Measurements from ENCODE around the gene PPDPF. TPM values are rescaled to one million over a fixed set of nuclear protein-coding genes. Genes with fewer than 3 reads are reported as not detected.

Gene PPDPF
- total and polyA plus RNA-seq, 2 donors (not counting 3 experiments of a cell fraction or from before 2014, with no cell fraction given): 52.2 to 219 TPM

GRCh38 chr20:63549679-63550282 is 29.2 kb downstream of the PPDPF start:
- Histone ChIP-seq H3K4me2 (ENCODE audit: insufficient read depth, low read length) (no peak overlapping the region), H3K9me3 (replicated peaks; ENCODE audit: control insufficient read depth, insufficient read depth, low read length) (no peaks in the 10 kb centered on the region), H3K27me3 (ENCODE audit: control insufficient read depth in 2 of 2, insufficient read depth in 2 of 2, low read length in 2 of 2) (no peaks in the 10 kb centered on the region), H3K79me2 (ENCODE audit: control insufficient read depth, insufficient read depth, low read length) (no peaks in the 10 kb centered on the region), H3K27ac (ENCODE audit: insufficient read depth, low read depth, low read length) (no peak overlapping the region), H3K36me3 (ENCODE audit: control insufficient read depth in 2 of 2, extremely low read depth in 1 of 2, insufficient read depth in 2 of 2, low read length in 2 of 2) (no peaks in the 10 kb centered on the region), H4K20me1 (replicated peaks; ENCODE audit: control insufficient read depth, extremely low read depth, insufficient read depth, low read length) (no peaks in the 10 kb centered on the region), H2AFZ (ENCODE audit: low read depth, low read length) (no peak overlapping the region), H3K9ac (replicated peaks; ENCODE audit: extremely low read depth, insufficient read depth, low read length) (no peak overlapping the region), H3K9me1 (replicated peaks; ENCODE audit: control insufficient read depth, extremely low read depth, insufficient read depth, low read length) (no peaks in the 10 kb centered on the region), H3K4me3 (replicated peaks in 1 of 3; ENCODE audit: insufficient read depth in 1 of 3, low read depth in 1 of 3, low read length in 3 of 3) (no peak overlapping the region), H3K4me1 (ENCODE audit: control insufficient read depth, extremely low read depth, insufficient read depth, low read length) (no peaks in the 10 kb centered on the region)
- TF ChIP-seq MAX (IDR thresholded peaks at IDR 0.05; ENCODE audit: insufficient read depth, insufficient read length) (no peak), CTCF (IDR thresholded peaks at IDR 0.05; ENCODE audit: extremely low read depth in 1 of 2, insufficient read depth in 1 of 2, low read depth in 1 of 2, low read length in 2 of 2) (no peak), JUN (IDR thresholded peaks at IDR 0.05; ENCODE audit: borderline replicate concordance, insufficient read depth, insufficient read length, low read depth) (no peak), GATA2 (IDR thresholded peaks at IDR 0.05; ENCODE audit: insufficient read depth, insufficient read length, low read depth, low read length) (no peak), MYC (IDR thresholded peaks at IDR 0.05; ENCODE audit: low read depth, low read length) (no peak), FOS (IDR thresholded peaks at IDR 0.05; ENCODE audit: borderline replicate concordance, insufficient read depth, low read length) (no peak), POLR2AphosphoS5 (IDR thresholded peaks at IDR 0.05; ENCODE audit: insufficient read depth, low read depth, low read length) (no peak), POLR2A (IDR thresholded peaks at IDR 0.05; ENCODE audit: low read depth, low read length) (no peak), EZH2 (IDR thresholded peaks at IDR 0.05; ENCODE audit: borderline replicate concordance, low read depth, low read length, severe bottlenecking) (no peak)
- dilution Hi-C loops (cut with MboI; ENCODE audit: extremely low pct_ligation_motif_present, low sequenced_read_pairs): no loop called here
- BruUV-seq (replicated peaks): no TSS peak
- no peak for DNase-seq (ENCODE audit: low read depth, low spot score)
- POLR2A ChIA-PET: no interaction called here
- intact Hi-C loops (cut with micrococcal nuclease): no loop called here
- no peak for FAIRE-seq
- CTCF ChIA-PET: interaction anchor here (0.9 to 1.5 kb wide), 2 partner anchors 10 to 12 kb away, joined by 3 to 4 read pairs; no protein-coding TSS in a partner anchor
